ENCODE results near the gene STK32C. TPM values are rescaled to one million over a fixed set of nuclear protein-coding genes. Genes with fewer than 3 reads are reported as not detected.
A peak's percentile ranks its signal among the peaks of the same experiment; 100 is the strongest.
"Not testable (repeated sequence)": the region's sequence is repeated elsewhere in the genome, so short reads cannot be mapped to it uniquely, and the experiment has no call there.

Gene STK32C
- total RNA-seq, 1 donor from 2014 or later = 21.5 TPM

GRCh38 chr10:132230557-132231210 is 77.1 kb downstream of the STK32C start:
- DNase-seq = no peak

- DNase-seq = no peak
Observed at GRCh38 chr10:132229834-132230556, 77.8 kb downstream of the STK32C start.

DNA sequence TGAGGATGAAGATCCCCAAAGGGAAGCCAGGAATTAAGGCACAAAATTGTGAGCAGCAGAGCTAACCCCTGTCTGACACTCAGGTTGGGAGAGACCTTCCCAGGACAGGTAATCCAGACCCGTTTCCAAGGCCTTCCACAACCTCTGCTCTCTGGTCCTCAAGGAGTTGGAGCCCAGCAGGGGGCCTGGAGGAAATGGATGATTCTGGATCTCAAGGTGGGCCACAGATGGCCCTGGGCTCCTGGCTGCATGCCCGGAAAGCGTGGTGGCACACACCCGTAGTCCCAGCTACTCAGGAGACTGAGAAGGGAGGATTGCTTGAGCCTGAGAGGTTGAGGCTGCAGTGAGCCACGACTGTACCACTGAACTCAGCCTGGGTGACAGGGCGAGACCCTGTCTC is 78.7 kb downstream of the STK32C start:
- DNase-seq = no peak

DNA sequence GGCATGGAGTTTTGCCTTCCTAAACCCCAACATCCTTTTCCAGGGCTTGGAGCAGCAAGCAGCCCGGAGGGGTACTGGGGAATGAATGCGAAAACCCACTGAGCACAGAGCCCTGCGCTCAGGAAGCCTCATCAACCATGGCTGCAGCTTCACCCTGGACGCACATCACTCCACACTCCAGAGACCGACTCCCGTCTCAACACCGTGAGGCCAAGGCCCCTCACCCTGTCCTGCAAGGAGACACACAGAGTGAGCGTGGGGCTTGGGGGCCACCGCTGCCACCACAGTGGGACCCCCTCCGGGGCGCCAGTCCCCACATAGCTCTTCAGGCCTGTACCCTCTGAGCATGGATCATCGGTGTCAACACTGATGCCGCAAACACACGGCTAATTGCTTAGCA is 79.1 kb downstream of the STK32C start:
- no peak for DNase-seq

DNA sequence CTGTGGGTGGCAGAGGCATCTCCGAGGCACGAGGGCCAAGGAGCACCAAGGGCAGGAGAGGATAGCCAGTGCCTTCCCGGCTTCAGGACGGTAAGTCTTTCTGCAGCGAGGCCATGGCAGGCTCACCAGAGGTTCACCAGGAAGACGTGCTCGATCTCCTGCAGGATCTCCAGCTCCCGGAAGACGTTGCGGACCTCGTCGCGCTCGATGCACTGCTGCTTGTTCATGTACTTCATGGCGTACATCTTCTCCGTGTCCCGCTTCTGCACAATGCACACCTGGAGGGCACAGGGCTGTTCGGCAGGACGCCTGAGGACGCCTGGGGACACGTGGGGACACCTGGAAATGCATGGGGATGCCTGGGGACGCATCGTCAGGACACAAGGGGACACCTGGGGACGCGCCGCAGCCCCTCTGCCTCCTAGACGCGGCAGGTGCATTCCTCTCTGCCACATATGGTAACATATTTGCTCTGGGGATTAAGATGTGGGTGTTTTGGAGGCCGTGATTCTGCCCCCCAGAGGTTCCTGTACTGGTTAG is 79.8 kb downstream of the STK32C start:
- no peak for DNase-seq

DNA sequence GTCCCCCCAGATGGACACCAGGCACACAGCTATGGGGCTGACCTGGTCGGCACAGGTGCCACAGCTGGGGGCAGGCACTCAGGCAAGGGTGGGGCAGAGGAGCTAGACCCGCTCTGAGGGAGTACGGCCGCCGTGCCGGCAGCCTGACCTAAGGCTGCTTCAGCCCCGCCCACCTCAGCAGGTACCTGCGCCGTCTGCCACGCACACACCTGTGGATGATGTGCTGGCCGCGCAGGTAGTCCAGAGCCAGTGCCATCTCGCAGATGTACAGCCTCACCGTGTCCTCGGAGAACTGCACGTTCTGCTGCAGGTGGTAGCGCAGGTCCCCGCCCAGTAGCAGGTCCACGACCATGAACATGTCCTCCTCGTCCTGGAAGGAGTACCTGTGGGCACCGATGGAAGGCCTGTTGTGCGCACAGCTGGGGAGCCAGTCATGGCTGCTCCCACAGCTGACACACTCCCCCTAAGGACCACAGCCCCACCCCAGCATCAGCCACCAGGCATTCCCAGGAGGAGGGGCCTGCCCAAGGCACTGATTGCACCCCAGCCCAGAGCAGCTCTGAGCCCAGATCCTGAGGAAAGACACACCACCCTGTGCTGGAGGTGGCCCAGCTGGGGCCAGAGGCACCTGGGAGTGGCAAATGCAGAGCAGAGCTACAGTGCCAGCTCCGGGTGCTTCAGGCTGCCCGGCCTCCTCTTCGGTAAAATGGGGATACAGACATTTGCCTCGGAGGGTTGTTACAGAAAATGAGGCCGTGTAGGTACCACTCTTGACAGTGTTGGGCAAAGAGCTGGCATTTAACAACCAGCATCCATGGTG is 81.0 kb downstream of the STK32C start:
- DNase-seq = no peak

- no peak for DNase-seq
Observed at GRCh38 chr10:132225849-132226205, 81.9 kb downstream of the STK32C start.

DNA sequence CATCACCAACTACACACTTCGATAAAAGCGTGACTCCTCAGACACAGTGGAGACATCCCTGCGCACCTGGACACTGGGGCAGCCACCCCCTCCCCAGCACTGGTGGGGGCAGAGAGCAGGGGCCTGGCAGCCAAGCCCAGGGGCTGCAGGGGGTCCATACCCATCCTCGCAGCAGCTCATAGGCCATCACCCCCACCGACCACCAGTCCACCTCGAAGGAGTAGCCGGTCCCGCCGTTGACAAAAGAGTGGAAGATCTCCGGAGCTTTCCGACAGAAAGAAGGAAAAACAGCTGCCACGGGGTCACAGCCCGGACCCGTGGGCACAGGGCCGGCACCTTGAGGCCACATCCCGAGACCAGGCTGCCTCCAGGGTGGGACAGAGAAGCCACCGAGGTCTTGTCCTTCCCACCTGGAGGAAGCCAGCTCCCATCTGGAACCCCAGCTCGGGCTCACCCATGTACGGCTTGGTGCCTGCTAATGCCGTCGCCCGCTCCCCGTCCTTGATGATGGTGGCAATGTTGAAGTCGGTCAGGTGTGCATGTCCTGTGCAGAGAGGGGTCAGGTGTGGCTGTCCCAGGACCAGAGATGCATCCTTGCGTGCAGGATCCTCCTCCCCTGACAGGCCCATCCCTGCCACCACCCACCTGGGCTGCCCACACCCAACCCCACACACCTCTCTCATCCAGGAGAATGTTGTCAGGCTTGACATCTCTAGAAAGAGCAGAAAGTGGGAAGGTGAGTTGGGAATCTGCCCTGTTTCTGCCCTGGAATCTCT is 82.5 kb downstream of the STK32C start:
- DNase-seq = no peak

- no peak for DNase-seq
Observed at GRCh38 chr10:132224343-132225072, 83.2 kb downstream of the STK32C start.

- no peak for DNase-seq
Observed at GRCh38 chr10:132223611-132224342, 84.0 kb downstream of the STK32C start.

DNA sequence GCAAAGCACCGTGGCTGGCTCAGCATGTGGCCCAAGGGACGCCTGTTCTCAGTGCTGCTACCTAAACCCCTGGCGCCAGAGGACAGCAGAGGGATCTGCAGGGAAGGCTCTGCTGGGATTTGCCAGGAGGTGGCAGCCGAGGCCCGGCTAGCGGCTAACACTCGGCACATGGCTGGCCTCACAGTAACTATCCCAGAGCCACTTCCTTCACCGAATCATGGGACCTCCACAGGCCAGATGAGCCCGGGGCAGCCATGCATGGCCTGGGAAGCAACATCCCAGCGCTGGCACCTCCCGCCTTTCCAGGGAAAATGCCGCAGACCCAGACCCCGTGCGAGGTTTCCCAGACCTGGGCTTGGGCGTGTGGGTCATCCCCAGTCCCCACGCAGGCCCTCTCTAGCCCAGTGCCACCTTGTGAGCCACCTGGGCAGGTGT is 84.6 kb downstream of the STK32C start:
- peak; percentile 65 for DNase-seq

- DNase-seq = no peak
Observed at GRCh38 chr10:132222726-132223125, 85.0 kb downstream of the STK32C start.

DNA sequence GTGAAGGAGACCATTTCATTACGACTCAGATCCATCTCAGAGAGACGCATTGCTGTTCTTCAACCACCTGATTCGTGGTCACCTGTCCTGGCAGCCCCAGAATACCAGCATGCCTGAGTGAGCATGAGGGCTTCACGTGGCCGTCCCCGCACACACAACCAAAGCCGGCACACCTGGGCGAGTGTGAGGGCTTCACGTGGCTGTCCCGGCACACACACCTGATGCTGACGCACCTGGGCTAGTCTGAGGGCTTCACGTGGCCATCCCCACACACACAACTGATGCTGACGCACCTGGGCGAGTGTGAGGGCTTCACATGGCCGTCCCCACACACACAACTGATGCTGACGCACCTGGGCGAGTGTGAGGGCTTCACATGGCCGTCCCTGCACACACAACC is 86.8 kb downstream of the STK32C start:
- not testable (repeated sequence) for DNase-seq

GRCh38 chr10:132220061-132220460 is 87.7 kb downstream of the STK32C start:
- no peak for DNase-seq

GRCh38 chr10:132219486-132219885 is 88.3 kb downstream of the STK32C start:
- no peak for DNase-seq

DNA sequence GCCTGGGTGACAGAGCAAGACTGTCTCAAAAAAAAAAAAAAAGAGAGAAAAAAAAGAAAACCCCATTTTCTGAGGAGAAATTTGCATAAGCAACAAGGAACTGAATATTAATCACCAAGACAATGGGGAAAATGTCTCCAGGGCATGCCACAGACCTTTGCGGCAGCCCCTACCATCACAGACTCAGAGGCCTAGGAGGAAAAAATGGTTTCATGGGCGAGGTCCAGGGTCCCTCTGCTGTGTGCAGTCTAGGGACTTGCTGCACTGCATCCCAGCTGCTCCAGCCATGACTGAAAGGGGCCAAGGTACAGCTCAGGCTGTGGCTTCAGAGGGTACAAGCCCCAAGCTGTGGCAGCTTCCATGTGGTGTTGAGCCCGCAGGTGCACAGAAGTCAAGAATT is 91.3 kb downstream of the STK32C start:
- not testable (repeated sequence) for DNase-seq

- DNase-seq = no peak
Observed at GRCh38 chr10:132213917-132214316, 93.8 kb downstream of the STK32C start.

DNA sequence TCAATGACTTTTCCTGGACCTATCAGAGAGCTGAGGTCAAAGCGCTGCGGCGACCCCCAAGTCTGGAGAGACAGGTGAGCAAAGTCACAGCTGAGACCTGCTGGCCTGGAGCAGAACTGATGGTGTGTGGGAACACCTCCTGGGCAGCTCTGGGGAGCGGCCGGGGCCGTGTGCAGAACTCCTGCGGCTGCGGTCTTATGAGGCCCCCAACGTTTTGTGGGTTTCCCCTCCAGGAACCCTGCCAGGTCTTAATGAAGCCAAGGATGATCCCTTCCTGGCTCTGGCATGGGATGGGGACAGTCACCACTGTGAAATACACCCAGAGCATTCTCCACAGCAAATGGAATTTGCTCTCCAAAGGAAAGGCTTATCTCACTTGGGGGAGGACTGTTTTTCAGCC is 94.9 kb downstream of the STK32C start:
- no peak for DNase-seq

DNA sequence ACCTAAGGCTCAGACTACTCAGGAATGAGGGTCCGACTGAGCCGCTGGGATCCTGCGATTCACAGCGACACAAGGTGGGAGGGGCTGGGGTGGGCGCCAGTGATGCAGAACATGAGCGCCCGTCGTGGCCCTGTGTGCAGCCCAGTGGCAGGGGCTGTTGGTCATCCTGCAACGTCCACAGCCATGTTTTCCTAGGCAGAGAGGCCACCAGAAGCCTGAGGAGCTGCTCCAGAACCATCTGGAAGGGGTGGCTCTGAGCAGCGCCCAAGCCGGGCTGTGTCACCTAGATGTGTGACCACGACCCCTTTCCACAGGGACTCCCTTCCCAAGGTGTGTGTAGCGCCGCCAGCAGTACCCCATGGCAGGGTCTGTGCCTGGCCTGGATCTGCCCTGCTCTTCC is 96.5 kb downstream of the STK32C start:
- no peak for DNase-seq

DNA sequence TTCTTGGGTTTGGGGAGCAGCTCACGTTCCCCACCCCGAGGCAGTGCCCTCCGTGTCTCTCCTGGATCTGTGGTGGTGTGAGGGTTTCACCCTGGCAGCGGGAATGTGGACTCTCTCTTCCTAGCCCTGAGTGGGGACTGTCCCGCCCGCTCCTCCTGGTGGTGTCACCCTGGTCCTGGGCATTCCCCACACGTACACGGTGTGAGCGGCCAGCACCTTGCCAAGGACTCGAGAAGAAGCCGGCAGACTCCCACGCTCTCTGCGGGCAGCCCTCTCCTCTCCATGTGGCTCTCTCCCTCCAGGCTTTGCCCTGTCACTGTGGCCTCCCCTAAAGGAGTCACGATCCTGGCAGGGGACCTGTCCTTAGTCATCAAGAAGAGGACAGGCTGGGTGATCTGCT is 97.0 kb downstream of the STK32C start:
- DNase-seq = no peak

Measured in occipital lobe (tissue), 2 donors.